GM23338 (cell line): ENCODE results near the gene HSF4. TPM values are rescaled to one million over a fixed set of nuclear protein-coding genes. Genes with fewer than 3 reads are reported as not detected.
A peak's percentile ranks its signal among the peaks of the same experiment; 100 is the strongest.

ENCODE experiments used
- ATAC-seq: fragments of 200-7000 bp; cut with Tn5 transposase; 3 replicates; pipeline ENCODE4 v1.9.1; 2020
- DNase-seq: peaks from one replicate; pipeline ENCODE4 v3.0.0-alpha.2; 2015; ENCODE audit warnings: low spot score
- H2AFZ ChIP-seq: fragments of 200-600 bp; sonication (generic); 2 replicates; pipeline ENCODE4 v1.8.0; 2016; ENCODE audit warnings: antibody characterized with exemption, mild to moderate bottlenecking, moderate library complexity
- H3F3A ChIP-seq: fragments of 200-600 bp; sonication (generic); replicated peaks from 2 replicates; pipeline ENCODE4 v1.8.0; 2017; ENCODE audit warnings: antibody characterized with exemption, mixed run types, low read depth
- H3K27ac ChIP-seq: fragments of 200-600 bp; sonication (generic); 2 replicates; pipeline ENCODE4 v1.6.1; 2016; ENCODE audit warnings: low read depth
- H3K27me3 ChIP-seq: fragments of 200-600 bp; sonication (generic); 2 replicates; pipeline ENCODE4 v1.8.0; 2016; ENCODE audit warnings: mild to moderate bottlenecking, mixed run types, moderate library complexity; ENCODE audit not compliant: insufficient read depth
- H3K36me3 ChIP-seq: fragments of 200-600 bp; sonication (generic); 2 replicates; pipeline ENCODE4 v1.8.0; 2016; ENCODE audit warnings: mild to moderate bottlenecking; ENCODE audit not compliant: insufficient read depth
- H3K4me1 ChIP-seq: fragments of 200-600 bp; sonication (generic); 2 replicates; pipeline ENCODE4 v1.8.0; 2016; ENCODE audit warnings: mild to moderate bottlenecking, moderate library complexity; ENCODE audit not compliant: insufficient read depth
- H3K4me2 ChIP-seq: fragments of 200-600 bp; sonication (generic); 2 replicates; pipeline ENCODE4 v1.7.1; 2017; ENCODE audit warnings: mixed run types
- H3K4me3 ChIP-seq: fragments of 200-600 bp; sonication (generic); 2 replicates; pipeline ENCODE4 v1.6.1; 2016; ENCODE audit warnings: mixed run types
- H3K79me2 ChIP-seq: fragments of 200-600 bp; sonication (generic); replicated peaks from 2 replicates; pipeline ENCODE4 v1.8.0; 2017; ENCODE audit warnings: mild to moderate bottlenecking; ENCODE audit not compliant: insufficient read depth
- H3K9me2 ChIP-seq: fragments of 200-600 bp; sonication (generic); 2 replicates; pipeline ENCODE4 v1.8.0; 2017; ENCODE audit not compliant: insufficient read depth
- H4K20me1 ChIP-seq: fragments of 200-600 bp; sonication (generic); replicated peaks from 2 replicates; pipeline ENCODE4 v1.8.0; 2017; ENCODE audit warnings: mild to moderate bottlenecking; ENCODE audit not compliant: insufficient read depth
- H3K27ac Mint-ChIP-seq: 2 replicates; pipeline ENCODE4 v1.8.0; 2020; ENCODE audit warnings: inconsistent platforms, mild to moderate bottlenecking, moderate library complexity, mixed read lengths
- H3K27me3 Mint-ChIP-seq: 3 replicates; pipeline ENCODE4 v1.8.0; 2022; ENCODE audit warnings: low read depth, mild to moderate bottlenecking, moderate library complexity, mixed read lengths, inconsistent platforms; ENCODE audit not compliant: insufficient read depth, poor library complexity
- H3K36me3 Mint-ChIP-seq: 3 replicates; pipeline ENCODE4 v1.8.0; 2021; ENCODE audit warnings: low read depth, mild to moderate bottlenecking, inconsistent platforms, moderate library complexity, mixed read lengths
- H3K4me1 Mint-ChIP-seq: 3 replicates; pipeline ENCODE4 v1.8.0; 2020; ENCODE audit warnings: mild to moderate bottlenecking, inconsistent platforms, mixed read lengths
- H3K4me3 Mint-ChIP-seq: 3 replicates; pipeline ENCODE4 v1.8.0; 2021; ENCODE audit warnings: moderate library complexity, mild to moderate bottlenecking, inconsistent platforms, mixed read lengths
- H3K9me3 Mint-ChIP-seq: 3 replicates; pipeline ENCODE4 v1.8.0; 2020; ENCODE audit warnings: moderate library complexity, mild to moderate bottlenecking, inconsistent platforms, mixed read lengths
- EZH2 ChIP-seq: fragments of 200-600 bp; sonication (generic); IDR thresholded peaks from one replicate; pipeline ENCODE4 v1.8.0; 2017; ENCODE audit warnings: antibody characterized with exemption, mild to moderate bottlenecking, low read depth; ENCODE audit not compliant: unreplicated experiment
- JUNB ChIP-seq: IDR thresholded peaks from one replicate; pipeline ENCODE4 v1.6.1; 2016; ENCODE audit warnings: antibody characterized with exemption; ENCODE audit not compliant: unreplicated experiment
- NANOG ChIP-seq: IDR thresholded peaks from 2 replicates; pipeline ENCODE4 v1.6.1; 2016; ENCODE audit warnings: antibody characterized with exemption, borderline replicate concordance
- STAT1 ChIP-seq: IDR thresholded peaks from one replicate; pipeline ENCODE4 v1.6.1; 2016; ENCODE audit warnings: antibody characterized with exemption; ENCODE audit not compliant: unreplicated experiment
- polyA plus RNA-seq: library from polyadenylated mRNA; unstranded; fragments of >200 nt; fragmentation: Nextera tagmentation; extraction: Ambion mirVana; gene quantifications from 2 replicates; pipeline ENCODE4 v1.2.1, GENCODE V29; 2016
- total RNA-seq: library from RNA; depleted of rRNA; stranded (reverse); fragments of >200 nt; shearing (Covaris generic); gene quantifications from 2 replicates; pipeline ENCODE4 v1.2.3, GENCODE V29; 2014
- TF ChIP-seq, protein P1 (sequence below): IDR thresholded peaks from one replicate; pipeline ENCODE4 v1.6.1; 2018; ENCODE audit warnings: antibody characterized with exemption; ENCODE audit not compliant: unreplicated experiment
- TF ChIP-seq, protein P2 (sequence below): IDR thresholded peaks from 2 replicates; pipeline ENCODE4 v1.6.1; 2016; ENCODE audit warnings: antibody characterized with exemption
- TF ChIP-seq, protein P3 (sequence below): fragments of 250-450 bp; sonication (Bioruptor Pico); IDR thresholded peaks from 2 replicates; pipeline ENCODE4 v1.5.0; 2020; ENCODE audit warnings: mild to moderate bottlenecking, moderate library complexity

Gene HSF4
- total and polyA plus RNA-seq, 2 experiments from 2014 or later, result 0.19 to 1.3 TPM

DNA sequence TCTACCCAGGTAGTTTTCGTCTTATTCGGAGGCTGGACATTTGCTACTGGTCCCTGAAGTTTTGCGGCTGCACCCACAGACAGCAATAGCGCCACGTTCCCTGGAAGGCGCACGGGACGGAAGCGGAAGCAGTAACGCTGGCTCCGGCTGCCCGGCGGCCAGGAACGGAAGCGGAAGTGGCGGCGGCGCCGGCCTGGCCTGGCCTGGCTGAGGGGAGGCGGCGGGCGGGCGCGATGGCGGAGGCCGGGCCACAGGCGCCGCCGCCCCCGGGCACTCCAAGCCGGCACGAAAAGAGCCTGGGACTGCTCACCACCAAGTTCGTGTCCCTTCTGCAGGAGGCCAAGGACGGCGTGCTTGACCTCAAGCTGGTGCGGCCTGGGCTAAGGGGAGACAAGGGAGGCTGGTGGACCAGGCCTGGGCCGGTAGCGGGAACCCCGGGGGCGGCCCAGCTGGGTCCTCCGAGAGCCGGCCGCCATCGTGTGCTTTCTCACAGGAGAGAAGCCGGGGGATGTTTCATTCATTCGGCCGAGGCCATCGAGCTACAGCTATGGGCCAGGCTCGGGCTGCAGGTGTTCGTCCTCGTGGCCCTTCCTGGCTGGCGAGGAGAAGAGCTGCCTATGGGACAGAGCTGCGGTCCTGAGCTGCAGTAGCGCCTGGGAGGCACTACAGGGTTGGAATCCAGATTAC is 27.6 kb downstream of the HSF4 start, which contains the start of gene E2F4 (continued):
- TF ChIP-seq, protein P1, sequence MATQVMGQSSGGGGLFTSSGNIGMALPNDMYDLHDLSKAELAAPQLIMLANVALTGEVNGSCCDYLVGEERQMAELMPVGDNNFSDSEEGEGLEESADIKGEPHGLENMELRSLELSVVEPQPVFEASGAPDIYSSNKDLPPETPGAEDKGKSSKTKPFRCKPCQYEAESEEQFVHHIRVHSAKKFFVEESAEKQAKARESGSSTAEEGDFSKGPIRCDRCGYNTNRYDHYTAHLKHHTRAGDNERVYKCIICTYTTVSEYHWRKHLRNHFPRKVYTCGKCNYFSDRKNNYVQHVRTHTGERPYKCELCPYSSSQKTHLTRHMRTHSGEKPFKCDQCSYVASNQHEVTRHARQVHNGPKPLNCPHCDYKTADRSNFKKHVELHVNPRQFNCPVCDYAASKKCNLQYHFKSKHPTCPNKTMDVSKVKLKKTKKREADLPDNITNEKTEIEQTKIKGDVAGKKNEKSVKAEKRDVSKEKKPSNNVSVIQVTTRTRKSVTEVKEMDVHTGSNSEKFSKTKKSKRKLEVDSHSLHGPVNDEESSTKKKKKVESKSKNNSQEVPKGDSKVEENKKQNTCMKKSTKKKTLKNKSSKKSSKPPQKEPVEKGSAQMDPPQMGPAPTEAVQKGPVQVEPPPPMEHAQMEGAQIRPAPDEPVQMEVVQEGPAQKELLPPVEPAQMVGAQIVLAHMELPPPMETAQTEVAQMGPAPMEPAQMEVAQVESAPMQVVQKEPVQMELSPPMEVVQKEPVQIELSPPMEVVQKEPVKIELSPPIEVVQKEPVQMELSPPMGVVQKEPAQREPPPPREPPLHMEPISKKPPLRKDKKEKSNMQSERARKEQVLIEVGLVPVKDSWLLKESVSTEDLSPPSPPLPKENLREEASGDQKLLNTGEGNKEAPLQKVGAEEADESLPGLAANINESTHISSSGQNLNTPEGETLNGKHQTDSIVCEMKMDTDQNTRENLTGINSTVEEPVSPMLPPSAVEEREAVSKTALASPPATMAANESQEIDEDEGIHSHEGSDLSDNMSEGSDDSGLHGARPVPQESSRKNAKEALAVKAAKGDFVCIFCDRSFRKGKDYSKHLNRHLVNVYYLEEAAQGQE, result no peak
- no peak for TF ChIP-seq STAT1
- TF ChIP-seq, protein P2, sequence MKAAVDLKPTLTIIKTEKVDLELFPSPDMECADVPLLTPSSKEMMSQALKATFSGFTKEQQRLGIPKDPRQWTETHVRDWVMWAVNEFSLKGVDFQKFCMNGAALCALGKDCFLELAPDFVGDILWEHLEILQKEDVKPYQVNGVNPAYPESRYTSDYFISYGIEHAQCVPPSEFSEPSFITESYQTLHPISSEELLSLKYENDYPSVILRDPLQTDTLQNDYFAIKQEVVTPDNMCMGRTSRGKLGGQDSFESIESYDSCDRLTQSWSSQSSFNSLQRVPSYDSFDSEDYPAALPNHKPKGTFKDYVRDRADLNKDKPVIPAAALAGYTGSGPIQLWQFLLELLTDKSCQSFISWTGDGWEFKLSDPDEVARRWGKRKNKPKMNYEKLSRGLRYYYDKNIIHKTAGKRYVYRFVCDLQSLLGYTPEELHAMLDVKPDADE, result peak; percentile 86
- peak; percentile 100 for TF ChIP-seq JUNB

DNA sequence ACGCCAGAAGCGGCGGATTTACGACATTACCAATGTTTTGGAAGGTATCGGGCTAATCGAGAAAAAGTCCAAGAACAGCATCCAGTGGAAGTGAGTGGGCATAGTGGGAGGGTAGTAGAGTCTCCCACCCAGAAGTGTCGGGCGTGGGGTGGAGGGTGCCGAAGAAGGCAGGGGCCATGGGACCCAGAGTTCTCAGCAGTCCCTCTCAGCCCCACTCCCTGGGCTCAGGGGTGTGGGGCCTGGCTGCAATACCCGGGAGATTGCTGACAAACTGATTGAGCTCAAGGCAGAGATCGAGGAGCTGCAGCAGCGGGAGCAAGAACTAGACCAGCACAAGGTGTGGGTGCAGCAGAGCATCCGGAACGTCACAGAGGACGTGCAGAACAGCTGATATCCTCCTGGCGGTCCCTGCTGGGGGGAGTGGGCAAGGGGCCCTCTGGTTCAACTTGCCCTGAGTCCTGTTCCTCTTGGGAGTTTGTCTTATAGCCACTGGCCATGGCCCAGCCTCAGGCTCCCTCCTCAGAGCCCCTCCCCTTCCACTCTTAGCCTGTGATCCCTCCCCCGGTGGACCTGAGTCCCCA is 28.3 kb downstream of the HSF4 start:
- H3K36me3 ChIP-seq, result peaks cover 20% of the 10 kb centered on the region; the same call in 1 of the 2 replicates
- H3K79me2 ChIP-seq, result peaks cover 21% of the 10 kb centered on the region
- Mint-ChIP-seq H3K36me3 (peaks cover 42% of the 10 kb centered on the region), H3K27me3 (peaks cover 9% of the 10 kb centered on the region), H3K9me3 (no peaks in the 10 kb centered on the region), H3K4me1 (peaks cover 22% of the 10 kb centered on the region), H3K27ac (peak overlapping the region; percentile 53; the same call in 1 of the 2 replicates), H3K4me3 (peak overlapping the region; percentile 93)
- H3K4me1 ChIP-seq, result peaks cover 7% of the 10 kb centered on the region; the same call in 1 of the 2 replicates
- no peaks in the 10 kb centered on the region for H3K27me3 ChIP-seq
- H3F3A ChIP-seq, result 0 out of 2 replicates have a peak, but pooled peaks cover 15% of the 10 kb centered on the region
- H3K4me3 ChIP-seq, result peak overlapping the region; percentile 97
- H2AFZ ChIP-seq, result no peak overlapping the region
- DNase-seq, result no peak
- no peak overlapping the region for H3K27ac ChIP-seq
- H4K20me1 ChIP-seq, result peaks cover 22% of the 10 kb centered on the region
- no peaks in the 10 kb centered on the region for H3K9me2 ChIP-seq
- H3K4me2 ChIP-seq, result peak overlapping the region; percentile 98
- no peak for ATAC-seq
- TF ChIP-seq NANOG, result no peak
- TF ChIP-seq, protein P2, result no peak
- no peak for TF ChIP-seq EZH2
- TF ChIP-seq, protein P3, sequence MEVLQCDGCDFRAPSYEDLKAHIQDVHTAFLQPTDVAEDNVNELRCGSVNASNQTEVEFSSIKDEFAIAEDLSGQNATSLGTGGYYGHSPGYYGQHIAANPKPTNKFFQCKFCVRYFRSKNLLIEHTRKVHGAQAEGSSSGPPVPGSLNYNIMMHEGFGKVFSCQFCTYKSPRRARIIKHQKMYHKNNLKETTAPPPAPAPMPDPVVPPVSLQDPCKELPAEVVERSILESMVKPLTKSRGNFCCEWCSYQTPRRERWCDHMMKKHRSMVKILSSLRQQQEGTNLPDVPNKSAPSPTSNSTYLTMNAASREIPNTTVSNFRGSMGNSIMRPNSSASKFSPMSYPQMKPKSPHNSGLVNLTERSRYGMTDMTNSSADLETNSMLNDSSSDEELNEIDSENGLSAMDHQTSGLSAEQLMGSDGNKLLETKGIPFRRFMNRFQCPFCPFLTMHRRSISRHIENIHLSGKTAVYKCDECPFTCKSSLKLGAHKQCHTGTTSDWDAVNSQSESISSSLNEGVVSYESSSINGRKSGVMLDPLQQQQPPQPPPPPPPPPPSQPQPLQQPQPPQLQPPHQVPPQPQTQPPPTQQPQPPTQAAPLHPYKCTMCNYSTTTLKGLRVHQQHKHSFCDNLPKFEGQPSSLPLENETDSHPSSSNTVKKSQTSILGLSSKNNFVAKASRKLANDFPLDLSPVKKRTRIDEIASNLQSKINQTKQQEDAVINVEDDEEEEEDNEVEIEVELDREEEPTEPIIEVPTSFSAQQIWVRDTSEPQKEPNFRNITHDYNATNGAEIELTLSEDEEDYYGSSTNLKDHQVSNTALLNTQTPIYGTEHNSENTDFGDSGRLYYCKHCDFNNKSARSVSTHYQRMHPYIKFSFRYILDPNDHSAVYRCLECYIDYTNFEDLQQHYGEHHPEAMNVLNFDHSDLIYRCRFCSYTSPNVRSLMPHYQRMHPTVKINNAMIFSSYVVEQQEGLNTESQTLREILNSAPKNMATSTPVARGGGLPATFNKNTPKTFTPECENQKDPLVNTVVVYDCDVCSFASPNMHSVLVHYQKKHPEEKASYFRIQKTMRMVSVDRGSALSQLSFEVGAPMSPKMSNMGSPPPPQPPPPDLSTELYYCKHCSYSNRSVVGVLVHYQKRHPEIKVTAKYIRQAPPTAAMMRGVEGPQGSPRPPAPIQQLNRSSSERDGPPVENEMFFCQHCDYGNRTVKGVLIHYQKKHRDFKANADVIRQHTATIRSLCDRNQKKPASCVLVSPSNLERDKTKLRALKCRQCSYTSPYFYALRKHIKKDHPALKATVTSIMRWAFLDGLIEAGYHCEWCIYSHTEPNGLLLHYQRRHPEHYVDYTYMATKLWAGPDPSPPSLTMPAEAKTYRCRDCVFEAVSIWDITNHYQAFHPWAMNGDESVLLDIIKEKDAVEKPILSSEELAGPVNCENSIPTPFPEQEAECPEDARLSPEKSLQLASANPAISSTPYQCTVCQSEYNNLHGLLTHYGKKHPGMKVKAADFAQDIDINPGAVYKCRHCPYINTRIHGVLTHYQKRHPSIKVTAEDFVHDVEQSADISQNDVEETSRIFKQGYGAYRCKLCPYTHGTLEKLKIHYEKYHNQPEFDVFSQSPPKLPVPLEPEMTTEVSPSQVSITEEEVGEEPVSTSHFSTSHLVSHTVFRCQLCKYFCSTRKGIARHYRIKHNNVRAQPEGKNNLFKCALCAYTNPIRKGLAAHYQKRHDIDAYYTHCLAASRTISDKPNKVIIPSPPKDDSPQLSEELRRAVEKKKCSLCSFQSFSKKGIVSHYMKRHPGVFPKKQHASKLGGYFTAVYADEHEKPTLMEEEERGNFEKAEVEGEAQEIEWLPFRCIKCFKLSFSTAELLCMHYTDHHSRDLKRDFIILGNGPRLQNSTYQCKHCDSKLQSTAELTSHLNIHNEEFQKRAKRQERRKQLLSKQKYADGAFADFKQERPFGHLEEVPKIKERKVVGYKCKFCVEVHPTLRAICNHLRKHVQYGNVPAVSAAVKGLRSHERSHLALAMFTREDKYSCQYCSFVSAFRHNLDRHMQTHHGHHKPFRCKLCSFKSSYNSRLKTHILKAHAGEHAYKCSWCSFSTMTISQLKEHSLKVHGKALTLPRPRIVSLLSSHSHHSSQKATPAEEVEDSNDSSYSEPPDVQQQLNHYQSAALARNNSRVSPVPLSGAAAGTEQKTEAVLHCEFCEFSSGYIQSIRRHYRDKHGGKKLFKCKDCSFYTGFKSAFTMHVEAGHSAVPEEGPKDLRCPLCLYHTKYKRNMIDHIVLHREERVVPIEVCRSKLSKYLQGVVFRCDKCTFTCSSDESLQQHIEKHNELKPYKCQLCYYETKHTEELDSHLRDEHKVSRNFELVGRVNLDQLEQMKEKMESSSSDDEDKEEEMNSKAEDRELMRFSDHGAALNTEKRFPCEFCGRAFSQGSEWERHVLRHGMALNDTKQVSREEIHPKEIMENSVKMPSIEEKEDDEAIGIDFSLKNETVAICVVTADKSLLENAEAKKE (CRISPR knock-in tag), result no peak
